ENCODE data around the gene KIRREL3.
A peak's percentile ranks its signal among the peaks of the same experiment; 100 is the strongest.

KIRREL3 gene

GRCh38 chr11:127006311-127006710 is 5.7 kb upstream of the KIRREL3 start:
- no peak for TF ChIP-seq CTCF (IDR thresholded peaks at IDR 0.05; ENCODE audit: insufficient read depth, low read length, poor library complexity, severe bottlenecking)
- H3K27me3 ChIP-seq (replicated peaks; ENCODE audit: control insufficient read depth, insufficient read depth, low read length): no peaks in the 10 kb centered on the region; the same call in none of the 2 replicates
- H3K36me3 ChIP-seq (ENCODE audit: control insufficient read depth, insufficient read depth, low read length): no peaks in the 10 kb centered on the region
- DNase-seq (ENCODE audit: extremely low read depth, insufficient read length): no peak
- H3K4me3 ChIP-seq (replicated peaks; ENCODE audit: low read depth, low read length): no peak overlapping the region

DNA sequence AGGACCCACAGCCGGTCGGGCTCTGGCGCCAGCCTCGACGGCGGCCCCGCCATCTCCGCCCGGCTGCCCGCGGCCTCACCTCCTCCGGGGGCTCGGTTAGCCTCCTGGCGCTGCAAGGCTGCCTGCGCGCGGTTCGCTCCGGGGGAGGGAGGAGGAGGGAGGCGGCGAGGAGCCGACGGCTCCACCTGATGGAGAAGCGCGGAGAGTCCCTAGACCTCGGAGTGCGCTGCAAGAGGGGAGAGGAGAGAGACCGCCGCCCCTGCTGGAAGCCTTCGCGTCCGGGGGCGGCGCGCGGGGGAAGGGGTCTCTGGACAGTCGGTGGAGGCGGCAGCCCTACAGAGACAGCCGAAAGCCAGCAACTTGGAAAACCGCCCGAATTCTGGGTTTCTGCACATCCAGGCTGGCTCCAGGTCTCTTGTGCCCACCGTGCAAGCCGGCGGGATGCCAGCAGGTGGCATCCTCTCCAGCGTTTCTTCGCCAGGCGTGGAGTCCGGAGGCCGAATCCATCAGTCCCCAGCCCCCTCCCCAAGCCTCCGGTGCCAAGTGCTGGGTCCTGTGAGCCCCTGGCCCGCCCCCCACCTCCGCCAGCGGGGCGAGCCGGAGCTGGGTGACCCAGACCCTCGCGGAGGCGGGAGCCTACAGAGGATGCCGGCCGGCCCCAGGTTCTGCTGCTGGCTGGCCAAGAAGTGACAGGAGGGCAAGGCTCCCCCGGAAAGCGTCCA is 2.9 kb upstream of the KIRREL3 start:
- no peak overlapping the region for H3K4me3 ChIP-seq (replicated peaks; ENCODE audit: low read depth, low read length)
- peak; percentile 38 for TF ChIP-seq CTCF (IDR thresholded peaks at IDR 0.05; ENCODE audit: insufficient read depth, low read length, poor library complexity, severe bottlenecking)
- DNase-seq (ENCODE audit: extremely low read depth, insufficient read length): peak; percentile 17
- peaks cover 3% of the 10 kb centered on the region for H3K27me3 ChIP-seq (replicated peaks; ENCODE audit: control insufficient read depth, insufficient read depth, low read length)
- no peaks in the 10 kb centered on the region for H3K36me3 ChIP-seq (ENCODE audit: control insufficient read depth, insufficient read depth, low read length)

DNA sequence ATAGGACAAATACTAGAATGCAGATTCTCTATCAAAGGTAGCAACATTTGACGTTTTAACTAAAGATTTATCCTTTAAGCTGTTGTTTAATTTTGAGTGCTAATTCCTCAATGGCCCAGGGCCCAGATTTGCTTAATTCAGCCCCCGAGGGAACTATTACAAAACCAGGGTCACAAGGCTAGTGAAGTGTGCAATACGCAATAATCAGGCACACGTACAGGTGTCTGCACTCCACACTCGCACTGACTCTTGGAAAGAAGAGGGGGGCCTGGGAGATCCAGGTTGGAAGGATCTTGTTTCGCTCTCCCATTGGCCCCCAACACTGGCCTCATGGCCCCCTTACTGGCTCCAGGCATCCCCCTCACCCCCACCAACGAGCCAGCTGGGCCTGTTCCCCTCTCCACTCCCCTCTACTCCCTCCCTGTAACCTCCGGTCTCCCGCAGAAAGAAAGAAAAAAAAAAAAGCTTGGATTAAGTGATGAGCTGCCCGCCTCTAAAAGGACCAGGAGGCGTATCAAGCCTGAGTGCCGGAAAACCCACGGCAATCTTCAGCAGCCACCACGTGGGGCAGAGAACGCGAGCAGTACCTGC is 2.2 kb upstream of the KIRREL3 start:
- H3K27me3 ChIP-seq (replicated peaks; ENCODE audit: control insufficient read depth, insufficient read depth, low read length): peaks cover 6% of the 10 kb centered on the region
- TF ChIP-seq CTCF (IDR thresholded peaks at IDR 0.05; ENCODE audit: insufficient read depth, low read length, poor library complexity, severe bottlenecking): no peak
- H3K4me3 ChIP-seq (replicated peaks; ENCODE audit: low read depth, low read length): no peak overlapping the region

DNA sequence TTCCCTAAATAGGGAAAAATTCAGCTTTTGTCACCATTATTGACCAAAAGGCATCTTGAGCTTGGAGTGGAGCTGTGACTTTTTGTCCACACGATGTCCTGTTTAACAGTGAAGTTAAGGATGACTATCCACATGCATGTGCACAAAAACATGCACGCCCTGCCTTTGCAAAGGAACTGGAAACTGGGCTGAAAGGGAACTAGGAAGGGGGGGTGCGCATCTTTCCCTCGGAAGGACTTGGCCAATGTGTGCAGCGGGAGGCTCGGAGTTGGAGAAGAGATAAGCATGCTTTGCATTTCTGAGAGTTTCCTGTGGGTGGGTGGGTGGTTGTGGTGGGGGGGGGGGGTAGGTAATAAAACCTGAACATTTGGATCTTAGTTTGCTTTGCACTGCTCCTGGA is 411 bp upstream of the KIRREL3 start:
- H3K36me3 ChIP-seq (ENCODE audit: control insufficient read depth, insufficient read depth, low read length): no peaks in the 10 kb centered on the region
- DNase-seq (ENCODE audit: extremely low read depth, insufficient read length): no peak
- TF ChIP-seq CTCF (IDR thresholded peaks at IDR 0.05; ENCODE audit: insufficient read depth, low read length, poor library complexity, severe bottlenecking): no peak
- H3K27me3 ChIP-seq (replicated peaks; ENCODE audit: control insufficient read depth, insufficient read depth, low read length): peaks cover 6% of the 10 kb centered on the region
- no peak overlapping the region for H3K4me3 ChIP-seq (replicated peaks; ENCODE audit: low read depth, low read length)

More for the DNA sequence above, 2.2 kb upstream of the KIRREL3 start:
- no peak for DNase-seq (ENCODE audit: extremely low read depth, insufficient read length)
- H3K36me3 ChIP-seq (ENCODE audit: control insufficient read depth, insufficient read depth, low read length): no peaks in the 10 kb centered on the region

DNA sequence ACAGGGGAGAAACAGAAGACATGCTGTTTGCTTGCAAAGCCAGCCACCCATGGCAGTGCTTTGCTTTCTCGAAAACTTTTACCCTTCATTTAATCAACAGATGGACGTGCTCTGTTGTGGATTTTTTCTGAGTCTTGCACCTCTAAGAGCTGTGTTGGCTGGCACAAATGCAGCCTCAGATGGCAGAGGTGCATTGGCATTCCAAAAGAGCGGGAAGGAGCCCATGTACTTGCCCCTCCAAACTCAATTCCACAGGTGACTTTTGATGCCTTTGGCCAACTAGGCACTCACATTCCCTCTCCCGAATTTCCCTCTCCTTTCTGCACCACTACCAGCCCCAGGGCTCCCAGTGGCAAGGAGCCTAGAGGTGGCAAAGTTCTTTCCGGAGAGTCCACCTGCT is 1.2 kb downstream of the KIRREL3 start:
- no peak for TF ChIP-seq CTCF (IDR thresholded peaks at IDR 0.05; ENCODE audit: insufficient read depth, low read length, poor library complexity, severe bottlenecking)
- DNase-seq (ENCODE audit: extremely low read depth, insufficient read length): no peak
- H3K4me3 ChIP-seq (replicated peaks; ENCODE audit: low read depth, low read length): no peak overlapping the region
- H3K36me3 ChIP-seq (ENCODE audit: control insufficient read depth, insufficient read depth, low read length): no peaks in the 10 kb centered on the region
- peaks cover 6% of the 10 kb centered on the region for H3K27me3 ChIP-seq (replicated peaks; ENCODE audit: control insufficient read depth, insufficient read depth, low read length)
